AG09319 (cell line): Measurements from ENCODE around the gene THSD8.
"Not testable (repeated sequence)": the region's sequence is repeated elsewhere in the genome, so short reads cannot be mapped to it uniquely, and the experiment has no call there.

Experiments
- DNase-seq: peaks from one replicate; pipeline ENCODE4 v3.0.0-alpha.2; 2010; ENCODE audit warnings: low read depth; ENCODE audit errors: extremely low read depth
- TF ChIP-seq, protein P1 (sequence below): IDR thresholded peaks from 2 replicates; pipeline ENCODE4 v1.5.1; 2011; ENCODE audit warnings: low read depth, mild to moderate bottlenecking, inconsistent platforms, low read length, moderate library complexity

Gene THSD8

GRCh38 chr19:12794196-12794941 is 7.5 kb upstream of the THSD8 start:
- TF ChIP-seq, protein P1, sequence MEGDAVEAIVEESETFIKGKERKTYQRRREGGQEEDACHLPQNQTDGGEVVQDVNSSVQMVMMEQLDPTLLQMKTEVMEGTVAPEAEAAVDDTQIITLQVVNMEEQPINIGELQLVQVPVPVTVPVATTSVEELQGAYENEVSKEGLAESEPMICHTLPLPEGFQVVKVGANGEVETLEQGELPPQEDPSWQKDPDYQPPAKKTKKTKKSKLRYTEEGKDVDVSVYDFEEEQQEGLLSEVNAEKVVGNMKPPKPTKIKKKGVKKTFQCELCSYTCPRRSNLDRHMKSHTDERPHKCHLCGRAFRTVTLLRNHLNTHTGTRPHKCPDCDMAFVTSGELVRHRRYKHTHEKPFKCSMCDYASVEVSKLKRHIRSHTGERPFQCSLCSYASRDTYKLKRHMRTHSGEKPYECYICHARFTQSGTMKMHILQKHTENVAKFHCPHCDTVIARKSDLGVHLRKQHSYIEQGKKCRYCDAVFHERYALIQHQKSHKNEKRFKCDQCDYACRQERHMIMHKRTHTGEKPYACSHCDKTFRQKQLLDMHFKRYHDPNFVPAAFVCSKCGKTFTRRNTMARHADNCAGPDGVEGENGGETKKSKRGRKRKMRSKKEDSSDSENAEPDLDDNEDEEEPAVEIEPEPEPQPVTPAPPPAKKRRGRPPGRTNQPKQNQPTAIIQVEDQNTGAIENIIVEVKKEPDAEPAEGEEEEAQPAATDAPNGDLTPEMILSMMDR = no peak
- peak; percentile 50 for DNase-seq

DNA sequence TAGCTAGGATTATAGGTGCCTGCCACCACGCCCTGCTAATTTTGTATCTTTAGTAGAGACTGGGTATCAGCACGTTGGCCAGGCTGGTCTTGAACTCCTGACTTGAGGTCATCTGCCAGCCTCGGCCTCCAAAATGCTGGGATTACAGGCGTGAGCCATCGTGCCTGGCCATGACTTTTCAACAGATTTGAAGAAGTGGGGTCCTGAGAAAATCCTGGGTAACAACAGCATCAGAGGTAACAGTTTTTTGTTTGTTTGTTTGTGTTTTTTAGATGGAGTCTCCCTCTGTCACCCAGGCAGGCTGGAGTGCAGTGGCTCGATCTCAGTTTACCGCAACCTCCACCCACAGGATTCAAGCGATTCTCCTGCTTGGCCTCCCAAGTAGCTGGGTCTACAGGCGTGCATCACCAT is 6.9 kb upstream of the THSD8 start:
- DNase-seq = no peak
- TF ChIP-seq, protein P1 = no peak

DNA sequence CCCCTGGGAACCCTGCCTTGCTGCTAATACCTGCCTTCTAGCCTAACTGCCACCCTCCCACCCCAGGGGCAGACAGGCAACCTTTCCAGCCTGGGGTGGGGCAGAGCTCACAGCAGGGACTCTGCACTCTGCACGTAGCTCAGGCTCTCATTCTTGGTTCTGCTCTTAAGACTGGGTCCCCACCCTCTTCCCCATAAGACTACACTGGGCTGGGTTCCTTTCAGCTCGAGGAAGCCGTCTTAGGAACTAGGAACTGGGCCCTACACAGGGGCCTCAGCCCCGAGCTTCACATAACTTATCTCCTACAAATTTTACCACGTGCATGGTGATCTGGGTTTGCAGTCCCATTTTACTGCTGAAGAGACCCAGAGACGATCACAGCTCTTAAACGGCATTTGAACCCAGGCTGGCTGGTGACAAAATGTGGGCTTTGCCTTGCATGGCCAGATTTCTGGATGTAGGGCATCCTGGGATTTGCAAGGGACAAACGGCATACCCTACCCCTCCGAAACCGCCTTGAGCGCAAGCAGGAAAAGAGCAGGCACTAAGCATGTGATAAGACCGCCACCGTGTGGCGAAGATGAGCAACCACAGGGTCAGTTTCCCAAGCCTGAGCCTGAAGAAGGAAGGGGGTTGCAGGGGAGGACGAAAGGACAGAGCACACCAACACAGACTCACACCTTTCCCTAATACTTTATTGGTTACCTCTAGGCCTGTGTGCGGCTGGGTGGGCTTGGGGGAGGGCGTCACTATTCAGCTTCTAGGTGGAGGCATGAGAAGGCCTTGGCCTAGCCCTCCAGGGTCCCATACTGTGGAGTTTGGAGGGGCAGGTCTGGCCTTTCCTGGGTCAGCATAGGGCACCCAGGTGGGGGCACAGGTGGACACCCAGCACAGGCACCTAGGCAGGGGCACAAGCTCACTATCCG is 5.5 kb upstream of the THSD8 start:
- TF ChIP-seq, protein P1 = peak; percentile 88
- peak; percentile 47 for DNase-seq

DNA sequence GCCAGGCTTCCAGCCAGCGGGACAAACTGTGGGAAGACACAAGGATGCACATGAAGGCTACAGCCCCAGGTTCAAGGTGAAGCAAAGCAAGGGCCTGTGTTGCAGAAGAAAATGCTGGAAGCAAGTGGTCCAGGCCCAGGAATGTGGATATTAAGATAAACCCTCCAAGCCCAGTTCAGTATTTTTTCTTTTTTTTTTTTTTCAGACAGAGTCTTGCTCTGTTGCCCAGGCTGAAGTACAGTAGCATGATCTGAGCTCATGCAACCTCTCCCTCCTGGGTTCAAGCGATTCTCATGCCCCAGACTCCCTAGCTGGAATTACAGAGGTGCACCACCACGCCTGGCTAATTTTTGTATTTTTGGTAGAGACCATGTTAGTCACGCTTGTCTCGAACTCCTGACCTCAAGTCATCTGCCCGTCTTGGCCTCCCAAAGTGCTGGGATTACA is 4.7 kb upstream of the THSD8 start:
- no peak for DNase-seq
- TF ChIP-seq, protein P1 = no peak

- not testable (repeated sequence) for DNase-seq
Measured at GRCh38 chr19:12797607-12798006, 4.3 kb upstream of the THSD8 start.

- no peak for DNase-seq
- TF ChIP-seq, protein P1 = no peak
Measured at GRCh38 chr19:12799742-12800465, 2.0 kb upstream of the THSD8 start.

DNA sequence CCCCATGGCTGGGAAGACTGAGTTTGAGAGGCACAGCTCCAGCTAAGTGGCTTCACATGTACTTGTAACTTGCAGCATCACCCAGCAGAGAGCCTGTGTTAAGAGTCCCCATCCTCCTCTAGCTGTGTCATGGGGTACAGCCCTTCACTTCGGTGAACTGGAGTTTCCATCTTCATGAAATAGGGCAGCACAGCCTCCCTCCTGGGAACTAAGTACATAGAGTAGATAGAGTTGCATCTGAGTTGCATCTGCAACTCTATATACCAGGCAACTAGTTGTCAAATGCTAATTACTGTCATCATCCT is 1.5 kb upstream of the THSD8 start:
- TF ChIP-seq, protein P1 = no peak
- no peak for DNase-seq
